HL-60 (cell line): ENCODE data around the gene R3HDM2.

ENCODE experiments used
- POLR2AphosphoS5 ChIP-seq: IDR thresholded peaks from 2 replicates; pipeline ENCODE4 v1.6.1; 2012; ENCODE audit warnings: low read depth
- REST ChIP-seq: IDR thresholded peaks from 2 replicates; pipeline ENCODE4 v1.6.1; 2012; ENCODE audit warnings: low read depth; ENCODE audit not compliant: insufficient replicate concordance
- TF ChIP-seq, protein P1 (sequence below): IDR thresholded peaks from one replicate; pipeline ENCODE4 v1.5.1; 2011; ENCODE audit warnings: low read length, control low read depth, inconsistent platforms; ENCODE audit not compliant: insufficient read depth

GRCh38 chr12:57465747-57466505 is 35.1 kb upstream of the R3HDM2 start:
- TF ChIP-seq, protein P1, sequence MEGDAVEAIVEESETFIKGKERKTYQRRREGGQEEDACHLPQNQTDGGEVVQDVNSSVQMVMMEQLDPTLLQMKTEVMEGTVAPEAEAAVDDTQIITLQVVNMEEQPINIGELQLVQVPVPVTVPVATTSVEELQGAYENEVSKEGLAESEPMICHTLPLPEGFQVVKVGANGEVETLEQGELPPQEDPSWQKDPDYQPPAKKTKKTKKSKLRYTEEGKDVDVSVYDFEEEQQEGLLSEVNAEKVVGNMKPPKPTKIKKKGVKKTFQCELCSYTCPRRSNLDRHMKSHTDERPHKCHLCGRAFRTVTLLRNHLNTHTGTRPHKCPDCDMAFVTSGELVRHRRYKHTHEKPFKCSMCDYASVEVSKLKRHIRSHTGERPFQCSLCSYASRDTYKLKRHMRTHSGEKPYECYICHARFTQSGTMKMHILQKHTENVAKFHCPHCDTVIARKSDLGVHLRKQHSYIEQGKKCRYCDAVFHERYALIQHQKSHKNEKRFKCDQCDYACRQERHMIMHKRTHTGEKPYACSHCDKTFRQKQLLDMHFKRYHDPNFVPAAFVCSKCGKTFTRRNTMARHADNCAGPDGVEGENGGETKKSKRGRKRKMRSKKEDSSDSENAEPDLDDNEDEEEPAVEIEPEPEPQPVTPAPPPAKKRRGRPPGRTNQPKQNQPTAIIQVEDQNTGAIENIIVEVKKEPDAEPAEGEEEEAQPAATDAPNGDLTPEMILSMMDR = no peak
- TF ChIP-seq POLR2AphosphoS5 (no peak), REST (no peak)
